Activated CD8-positive, alpha-beta memory T cell treated with anti-CD3 and anti-CD28 coated beads, Interleukin-2, amount 50 U/mL, for 1 hour (primary cell): ENCODE data around the gene CD151.

Experiments used
- DNase-seq: peaks from one replicate; pipeline ENCODE4 v3.0.0-alpha.2; 2020; ENCODE audit errors: extremely low read depth

The CD151 gene

GRCh38 chr11:843086-843734 lies 10.5 kb downstream of the CD151 start:
- no peak for DNase-seq

GRCh38 chr11:843818-844692 lies 11.3 kb downstream of the CD151 start:
- DNase-seq = no peak

DNA sequence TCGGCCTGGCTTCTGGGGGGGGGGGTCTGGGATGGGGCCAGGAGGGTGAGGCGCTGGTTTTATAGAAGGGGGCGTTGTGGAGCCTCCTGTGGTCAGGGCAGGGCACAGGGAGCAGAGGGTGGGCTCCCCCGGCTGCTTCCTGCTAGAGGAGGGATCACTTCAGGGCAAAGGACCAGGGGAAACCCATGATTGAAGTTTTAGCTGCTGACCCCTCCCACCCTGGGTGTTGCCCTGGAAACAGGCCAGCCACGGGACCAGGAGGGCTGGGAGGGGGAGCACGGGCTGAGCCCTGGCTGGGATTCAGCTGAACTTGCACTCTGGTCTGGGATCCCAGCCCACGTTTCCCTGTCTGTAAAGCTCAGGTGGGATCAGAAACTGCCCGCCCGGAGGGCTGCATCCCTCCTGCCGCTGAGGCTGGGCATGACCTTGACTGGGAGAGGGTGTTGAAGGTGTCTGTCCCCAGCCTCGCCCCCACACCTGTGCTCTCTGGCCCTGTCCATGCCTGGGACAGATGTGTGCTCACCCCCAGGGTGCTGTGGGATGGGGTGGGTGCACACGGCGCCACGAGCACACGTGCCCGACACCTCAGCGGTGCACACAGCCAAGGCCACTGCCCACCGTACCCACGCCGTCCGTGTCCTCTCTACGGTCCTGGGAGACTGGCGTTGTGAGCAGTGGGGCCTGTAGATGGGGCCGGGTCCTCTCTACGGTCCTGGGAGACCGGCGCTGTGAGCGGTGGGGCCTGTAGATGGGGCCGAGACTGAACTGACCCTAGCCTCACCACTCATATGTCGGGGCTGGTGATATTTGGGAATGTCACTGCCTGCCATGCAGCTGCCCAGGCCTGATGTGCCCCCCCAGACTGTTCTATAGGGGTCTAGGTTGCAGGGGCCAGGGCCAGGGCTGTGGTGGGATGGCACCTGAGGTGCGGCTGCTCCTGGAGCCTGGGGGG lies 12.2 kb downstream of the CD151 start:
- DNase-seq = no peak

DNA sequence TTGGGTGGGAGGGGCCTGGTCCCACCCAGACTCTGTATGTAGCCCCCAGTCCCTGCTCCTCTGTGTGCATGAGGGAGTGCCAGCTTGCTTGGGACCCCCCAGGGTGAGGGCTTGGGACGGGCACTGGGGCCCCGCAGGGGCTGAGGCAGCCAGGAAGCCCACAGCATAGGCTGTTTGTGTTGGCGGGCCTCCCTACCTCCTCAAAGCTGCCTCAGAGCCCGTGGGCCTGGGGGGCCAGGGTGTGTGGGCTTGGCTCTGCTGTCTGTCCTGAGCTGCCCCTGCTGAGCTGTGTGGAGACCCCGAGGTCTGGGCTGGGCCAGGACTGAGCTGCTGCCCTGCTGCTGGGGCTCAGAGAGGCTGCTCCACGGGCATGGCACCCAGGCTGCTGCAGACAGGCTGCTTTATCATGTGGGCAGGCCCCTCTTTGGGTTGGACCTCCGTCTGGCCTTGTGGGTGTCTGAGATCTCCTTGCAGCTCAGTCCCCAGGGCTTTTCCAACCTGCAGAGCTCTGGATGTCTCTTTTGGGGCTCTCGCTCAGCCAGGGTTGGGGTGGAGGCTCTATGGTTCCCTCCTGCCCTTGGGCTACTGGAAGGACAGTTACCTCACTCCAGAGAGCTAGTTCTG lies 13.2 kb downstream of the CD151 start:
- DNase-seq = no peak

- no peak for DNase-seq
Measured at GRCh38 chr11:846496-847098, 13.8 kb downstream of the CD151 start.

DNA sequence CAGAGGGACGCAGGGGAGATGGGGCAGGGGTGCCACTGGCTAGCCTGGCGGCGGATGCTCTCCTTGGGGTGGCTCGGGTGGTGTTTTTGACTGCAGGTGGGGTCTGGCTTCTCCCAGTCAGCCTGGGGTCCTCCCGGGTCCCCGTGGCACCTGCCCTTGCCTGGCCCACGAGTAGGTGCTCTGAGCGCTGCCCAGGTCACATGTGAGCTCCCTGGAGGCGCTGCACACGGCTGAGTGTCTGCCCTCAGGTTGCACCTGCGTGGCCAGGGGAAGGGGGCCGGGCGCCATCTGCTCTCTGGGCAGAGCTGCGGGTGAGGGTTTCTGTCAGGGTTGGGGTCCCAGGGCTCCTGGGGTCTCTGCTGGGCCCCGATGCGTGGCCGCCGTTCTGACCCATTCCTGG lies 15.1 kb downstream of the CD151 start:
- no peak for DNase-seq

DNA sequence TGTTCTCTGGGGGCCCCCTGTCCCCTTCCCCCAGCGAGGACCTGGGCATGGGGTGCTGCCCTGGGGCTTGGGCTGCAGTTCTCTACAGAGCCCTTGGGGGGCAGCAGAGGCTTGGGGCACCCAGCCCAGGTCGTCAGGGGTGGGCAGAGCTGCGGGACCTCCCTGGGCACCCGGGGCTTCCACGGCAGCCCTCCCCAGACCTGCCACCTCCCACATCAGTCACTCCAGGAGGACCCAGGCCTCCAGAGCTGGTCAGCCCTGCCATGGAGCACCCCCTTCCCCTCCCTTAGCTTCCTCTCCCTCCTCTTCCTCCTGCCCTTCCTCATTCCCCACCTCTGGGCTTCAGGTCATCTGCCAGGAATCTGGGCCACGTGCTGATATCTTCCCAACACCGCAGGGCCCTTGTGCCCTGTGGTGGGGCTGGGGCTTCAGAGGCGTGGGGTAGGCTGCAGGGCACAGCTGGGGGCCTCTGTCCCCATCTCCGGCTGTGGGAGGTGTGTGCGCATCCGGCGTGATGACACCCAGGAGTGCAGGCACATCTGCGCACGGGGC lies 15.7 kb downstream of the CD151 start:
- DNase-seq = peak; percentile 25

DNA sequence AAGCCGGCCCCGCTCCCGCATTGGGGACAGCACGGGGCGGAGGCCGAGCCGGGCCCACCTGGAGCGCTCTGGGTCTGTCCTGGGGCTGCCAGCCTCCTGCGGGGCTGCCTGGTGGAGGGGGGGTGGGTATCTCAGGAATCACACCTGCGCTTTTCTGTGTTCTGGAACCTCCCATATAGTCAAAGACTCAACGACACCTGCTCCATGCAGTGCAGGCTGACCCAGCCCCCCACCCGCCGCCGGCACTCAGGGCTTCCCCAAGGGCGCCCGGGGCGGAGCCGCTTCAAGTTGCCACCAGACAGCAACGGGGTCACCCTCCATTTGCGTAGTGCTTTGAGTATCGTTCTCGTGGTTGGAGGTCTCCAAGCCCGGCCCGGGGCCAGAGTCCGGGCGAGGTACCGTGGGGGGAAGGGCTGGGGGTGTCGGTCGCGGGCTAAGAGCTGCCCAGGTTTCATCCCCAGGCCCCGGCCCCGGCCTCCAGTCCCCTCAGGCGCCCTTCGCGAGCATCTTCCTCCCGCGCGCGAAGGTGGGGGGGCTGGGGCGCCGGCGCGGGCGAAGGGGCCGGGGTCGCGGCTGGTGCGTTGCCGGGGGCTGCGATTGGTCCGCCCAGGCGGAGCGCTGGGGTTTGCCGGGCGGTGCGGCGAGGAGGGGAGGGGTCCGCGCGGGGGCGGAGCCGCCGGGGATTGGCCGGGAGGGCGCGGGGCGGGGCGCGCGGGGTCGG lies 16.5 kb downstream of the CD151 start:
- DNase-seq = no peak

DNA sequence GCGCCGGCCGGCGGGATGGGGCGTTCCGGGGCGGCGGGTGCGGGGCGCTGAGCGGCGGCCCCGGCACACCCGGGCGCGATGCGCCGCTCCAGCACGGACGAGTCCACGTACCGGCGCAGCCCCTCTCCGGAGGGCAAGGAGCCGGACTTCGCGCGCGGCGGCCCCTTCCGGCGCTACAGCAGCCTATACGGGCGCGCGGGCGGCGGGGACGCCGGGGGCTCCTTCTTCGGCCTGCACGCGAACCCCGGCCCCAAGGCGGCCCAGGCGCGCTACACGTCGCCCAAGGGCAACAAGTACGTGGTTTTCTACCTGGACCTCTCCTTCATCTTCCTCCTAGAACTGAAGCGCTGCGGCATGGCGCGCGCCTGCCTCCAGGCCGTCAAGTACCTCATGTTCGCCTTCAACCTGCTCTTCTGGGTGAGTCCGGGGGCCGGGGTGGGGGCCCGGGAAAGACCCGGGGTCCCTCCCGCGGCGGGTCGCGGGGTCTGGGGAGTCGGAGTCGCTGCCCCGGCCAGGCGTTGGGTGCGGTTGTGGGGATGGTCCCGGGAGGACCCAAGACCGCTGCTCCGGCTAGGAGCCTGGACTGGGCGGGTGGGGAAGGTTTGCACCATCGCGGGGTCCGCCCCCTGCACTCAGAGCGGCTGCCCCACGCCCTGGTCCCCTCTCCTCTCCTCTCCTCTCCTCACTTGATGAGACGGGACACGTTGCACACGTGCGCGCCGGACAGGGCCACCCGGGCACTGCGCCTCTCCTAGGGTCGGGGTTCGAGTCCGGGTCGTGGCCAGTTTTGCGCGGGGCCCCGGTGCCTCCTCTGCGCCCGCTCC lies 17.4 kb downstream of the CD151 start:
- no peak for DNase-seq

DNA sequence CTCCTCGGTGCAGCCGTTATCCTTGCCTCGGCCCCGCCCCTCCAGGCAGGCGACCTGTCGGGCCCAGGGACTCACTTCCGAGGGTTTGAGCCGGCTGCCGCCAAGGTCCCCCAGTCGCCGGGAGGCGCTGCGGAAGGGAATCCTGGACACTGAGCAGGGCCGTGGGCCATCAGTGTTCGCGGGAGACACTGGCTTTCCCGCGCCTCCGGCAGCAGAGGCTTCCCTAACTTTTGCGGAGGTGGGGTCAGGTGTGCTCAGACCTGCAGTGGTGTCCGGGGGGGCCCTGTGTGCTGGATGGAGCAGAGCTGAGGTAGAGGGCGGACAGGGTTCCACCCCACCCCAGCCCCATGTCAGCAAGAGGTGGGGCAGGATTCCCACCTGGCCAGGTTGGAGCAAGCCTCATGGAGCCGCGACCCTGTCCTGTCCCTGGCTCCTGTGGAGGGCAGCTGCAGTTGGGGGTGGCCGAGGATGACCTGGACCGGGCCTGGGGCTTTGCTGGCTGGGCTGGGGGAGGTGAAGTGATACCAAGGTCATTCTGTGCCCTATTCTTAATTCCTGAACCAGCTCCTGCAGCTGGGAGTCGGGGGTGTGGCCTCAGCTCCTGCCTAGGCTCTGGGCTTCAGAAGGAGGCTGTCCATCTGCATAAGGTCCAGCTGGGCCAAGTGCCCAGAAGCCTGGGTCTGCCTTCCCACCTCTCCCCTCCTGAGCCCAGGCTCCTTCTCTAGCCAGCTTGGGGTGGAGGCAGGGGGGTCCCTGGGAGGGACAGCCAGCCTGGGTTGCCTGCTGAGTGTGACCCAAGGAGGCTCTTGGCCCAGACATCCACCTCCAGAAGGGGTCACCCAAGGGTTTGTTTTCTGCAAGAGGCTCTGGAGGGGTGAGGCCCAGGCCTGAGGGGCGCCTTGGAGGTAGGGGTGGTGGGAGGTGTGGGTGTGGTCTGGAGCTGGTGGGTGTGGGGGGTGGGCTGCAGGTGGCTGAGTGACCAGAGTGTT lies 18.3 kb downstream of the CD151 start:
- no peak for DNase-seq

DNA sequence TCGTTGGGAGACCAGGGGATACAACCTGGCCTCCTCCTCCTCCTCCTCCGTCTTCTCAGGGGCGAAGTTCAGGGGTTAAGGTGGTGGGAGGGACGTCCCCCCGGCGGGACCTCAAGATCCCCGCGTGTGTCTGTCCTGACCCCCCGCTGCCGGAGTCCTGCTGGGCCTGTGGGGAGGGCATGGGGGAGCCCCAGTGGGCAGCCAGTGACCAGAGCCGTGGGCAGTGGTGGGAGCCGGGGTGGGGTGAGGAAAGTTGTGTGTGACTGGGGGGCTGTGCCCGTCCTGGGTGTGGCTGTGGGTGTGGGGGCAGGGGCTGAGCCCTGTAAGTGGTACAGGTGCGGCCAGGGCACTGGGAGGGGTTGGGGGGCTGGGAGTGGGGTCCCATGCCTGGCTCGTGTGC lies 20.0 kb downstream of the CD151 start:
- no peak for DNase-seq

DNA sequence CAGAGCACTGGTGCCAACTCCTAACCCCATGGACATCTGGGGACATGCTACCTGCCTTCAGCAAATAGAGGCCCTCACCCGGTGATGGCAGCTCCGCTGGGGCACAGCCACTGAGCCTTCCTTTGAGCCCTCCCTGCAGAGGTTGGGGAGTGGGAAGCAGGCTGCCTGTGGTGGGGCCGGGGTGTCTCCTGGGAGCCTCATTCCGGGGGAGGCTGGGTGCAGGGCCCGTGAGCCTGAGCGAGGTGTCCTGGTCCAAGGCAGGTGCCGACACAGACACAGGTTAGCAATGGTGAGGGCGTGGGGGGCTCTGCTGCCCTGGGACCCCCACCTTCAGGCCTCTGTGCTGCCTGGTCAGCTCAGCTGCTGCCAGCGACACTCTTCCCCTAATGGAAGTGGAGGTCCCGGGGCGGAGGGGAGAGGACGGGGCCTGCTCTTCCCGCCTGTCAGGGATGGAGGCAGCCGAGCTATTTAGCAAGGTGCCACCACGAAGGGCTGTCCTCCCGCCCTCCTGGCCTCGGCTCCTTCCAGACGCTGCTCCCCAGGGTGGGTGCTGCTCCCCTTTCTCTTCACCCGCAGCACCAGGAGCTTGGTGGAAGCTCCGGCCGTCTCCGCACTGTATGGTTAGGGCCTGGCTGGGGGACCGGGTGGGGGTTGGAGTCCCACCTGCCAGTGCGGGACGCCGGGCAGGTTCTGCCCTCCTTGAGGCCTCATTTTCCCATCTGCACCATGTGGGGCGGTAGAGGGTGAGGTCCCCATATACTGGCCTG lies 21.1 kb downstream of the CD151 start:
- no peak for DNase-seq

- DNase-seq = no peak
Measured at GRCh38 chr11:854601-855329, 22.0 kb downstream of the CD151 start.

DNA sequence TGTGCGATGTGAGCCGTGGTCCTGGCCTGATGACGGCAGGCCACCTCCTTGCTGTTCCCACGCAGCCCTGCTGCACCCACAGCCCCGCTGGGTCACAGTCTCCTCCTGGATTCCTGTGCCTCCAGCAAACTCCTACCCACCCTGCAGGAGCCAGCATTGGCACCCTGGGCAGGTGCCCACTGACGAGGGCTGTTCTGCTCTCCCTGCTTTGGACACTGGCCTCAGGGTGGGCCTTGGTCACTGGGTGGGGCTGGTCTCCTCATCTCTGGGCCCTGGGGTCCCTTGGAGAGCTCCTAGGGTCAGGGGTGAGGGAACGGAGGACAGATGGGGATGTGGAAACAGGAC lies 22.6 kb downstream of the CD151 start:
- no peak for DNase-seq

GRCh38 chr11:855796-856195 lies 23.0 kb downstream of the CD151 start:
- no peak for DNase-seq

GRCh38 chr11:856397-856796 lies 23.6 kb downstream of the CD151 start:
- no peak for DNase-seq
